AG04450 (cell line): ENCODE results near the gene ZBTB7A. TPM values are rescaled to one million over a fixed set of nuclear protein-coding genes. Genes with fewer than 3 reads are reported as not detected.
A peak's percentile ranks its signal among the peaks of the same experiment; 100 is the strongest.

ENCODE experiments used
- CTCF ChIA-PET: fragments of 300-600, 350-600 bp; formaldehyde crosslinking; extraction: SDS; loops from one replicate; lab custom pipeline; 2022; ENCODE audit warnings: antibody characterized with exemption, inconsistent platforms; lab: Charles Lee
- POLR2A ChIA-PET: fragments of 350-600 bp; formaldehyde crosslinking; extraction: SDS; loops from one replicate; lab custom pipeline; 2021; ENCODE audit warnings: antibody characterized with exemption, inconsistent platforms; lab: Yijun Ruan, JAX
- DNase-seq: peaks from one replicate; pipeline ENCODE4 v3.0.0-alpha.2; 2011; ENCODE audit warnings: low read depth, low spot score
- H3K27ac ChIP-seq: one replicate; pipeline ENCODE4 v1.5.1; 2012; ENCODE audit warnings: low read depth, low read length, control low read depth
- H3K27me3 ChIP-seq: one replicate; pipeline ENCODE4 v1.6.0; 2012; ENCODE audit warnings: low read length; ENCODE audit not compliant: control insufficient read depth, insufficient read depth
- H3K4me3 ChIP-seq: 2 replicates; pipeline ENCODE4 v1.5.1; 2011; ENCODE audit warnings: mild to moderate bottlenecking, low read depth, low read length, control low read depth
- H3K9me3 ChIP-seq: 2 replicates; pipeline ENCODE4 v1.5.1; 2012; ENCODE audit warnings: low read length; ENCODE audit not compliant: control insufficient read depth, insufficient read depth
- polyA plus RNA-seq: library from polyadenylated mRNA; depleted of rRNA; stranded (reverse); fragments of >200 nt; gene quantifications from 2 replicates; pipeline ENCODE4 v1.2.3, GENCODE V29; 2011
- TF ChIP-seq, protein P1 (sequence below): IDR thresholded peaks from 2 replicates; pipeline ENCODE4 v1.5.1; 2011; ENCODE audit warnings: low read depth, low read length, control low read depth, inconsistent platforms

ZBTB7A gene
- polyA plus RNA-seq, 1 experiment: 2.7 TPM

DNA sequence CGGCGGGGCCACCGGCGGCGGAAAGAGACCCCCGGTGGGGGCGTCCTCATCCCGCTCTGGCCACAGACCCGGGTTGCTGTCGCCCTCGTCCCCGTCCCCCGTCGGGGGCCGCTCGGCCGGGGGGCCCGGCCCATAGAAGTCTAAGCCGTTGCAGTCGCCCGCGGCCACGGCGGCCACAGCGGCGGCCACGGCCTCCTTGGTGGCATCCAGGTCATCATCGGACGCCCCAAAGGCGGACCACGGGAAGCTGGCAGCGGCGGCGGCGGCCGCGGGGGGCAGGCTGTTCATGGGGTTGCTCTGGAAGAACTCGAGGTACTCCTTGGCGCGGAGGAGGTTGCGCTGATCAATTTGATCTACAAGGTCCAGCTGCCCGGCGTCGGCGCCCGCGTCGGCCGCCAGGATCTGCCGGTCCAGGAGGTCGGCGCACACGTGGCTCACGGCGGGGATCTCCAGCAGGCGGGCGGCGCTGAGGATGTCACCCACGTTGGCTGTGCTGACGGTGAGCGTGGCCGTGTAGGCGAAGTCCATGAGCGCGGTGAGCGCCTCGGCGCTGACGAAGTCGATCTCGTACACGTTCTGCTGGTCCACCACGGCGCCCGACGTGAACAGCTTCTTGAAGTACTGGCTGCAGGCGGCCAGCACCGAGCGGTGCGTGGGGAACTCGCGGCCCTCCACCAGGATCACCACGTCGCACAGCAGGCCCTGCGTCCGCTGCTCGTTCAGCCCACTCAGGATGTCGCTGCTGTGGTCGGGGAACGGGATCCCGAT lies 12.1 kb downstream of the ZBTB7A start:
- TF ChIP-seq, protein P1, sequence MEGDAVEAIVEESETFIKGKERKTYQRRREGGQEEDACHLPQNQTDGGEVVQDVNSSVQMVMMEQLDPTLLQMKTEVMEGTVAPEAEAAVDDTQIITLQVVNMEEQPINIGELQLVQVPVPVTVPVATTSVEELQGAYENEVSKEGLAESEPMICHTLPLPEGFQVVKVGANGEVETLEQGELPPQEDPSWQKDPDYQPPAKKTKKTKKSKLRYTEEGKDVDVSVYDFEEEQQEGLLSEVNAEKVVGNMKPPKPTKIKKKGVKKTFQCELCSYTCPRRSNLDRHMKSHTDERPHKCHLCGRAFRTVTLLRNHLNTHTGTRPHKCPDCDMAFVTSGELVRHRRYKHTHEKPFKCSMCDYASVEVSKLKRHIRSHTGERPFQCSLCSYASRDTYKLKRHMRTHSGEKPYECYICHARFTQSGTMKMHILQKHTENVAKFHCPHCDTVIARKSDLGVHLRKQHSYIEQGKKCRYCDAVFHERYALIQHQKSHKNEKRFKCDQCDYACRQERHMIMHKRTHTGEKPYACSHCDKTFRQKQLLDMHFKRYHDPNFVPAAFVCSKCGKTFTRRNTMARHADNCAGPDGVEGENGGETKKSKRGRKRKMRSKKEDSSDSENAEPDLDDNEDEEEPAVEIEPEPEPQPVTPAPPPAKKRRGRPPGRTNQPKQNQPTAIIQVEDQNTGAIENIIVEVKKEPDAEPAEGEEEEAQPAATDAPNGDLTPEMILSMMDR: no peak

DNA sequence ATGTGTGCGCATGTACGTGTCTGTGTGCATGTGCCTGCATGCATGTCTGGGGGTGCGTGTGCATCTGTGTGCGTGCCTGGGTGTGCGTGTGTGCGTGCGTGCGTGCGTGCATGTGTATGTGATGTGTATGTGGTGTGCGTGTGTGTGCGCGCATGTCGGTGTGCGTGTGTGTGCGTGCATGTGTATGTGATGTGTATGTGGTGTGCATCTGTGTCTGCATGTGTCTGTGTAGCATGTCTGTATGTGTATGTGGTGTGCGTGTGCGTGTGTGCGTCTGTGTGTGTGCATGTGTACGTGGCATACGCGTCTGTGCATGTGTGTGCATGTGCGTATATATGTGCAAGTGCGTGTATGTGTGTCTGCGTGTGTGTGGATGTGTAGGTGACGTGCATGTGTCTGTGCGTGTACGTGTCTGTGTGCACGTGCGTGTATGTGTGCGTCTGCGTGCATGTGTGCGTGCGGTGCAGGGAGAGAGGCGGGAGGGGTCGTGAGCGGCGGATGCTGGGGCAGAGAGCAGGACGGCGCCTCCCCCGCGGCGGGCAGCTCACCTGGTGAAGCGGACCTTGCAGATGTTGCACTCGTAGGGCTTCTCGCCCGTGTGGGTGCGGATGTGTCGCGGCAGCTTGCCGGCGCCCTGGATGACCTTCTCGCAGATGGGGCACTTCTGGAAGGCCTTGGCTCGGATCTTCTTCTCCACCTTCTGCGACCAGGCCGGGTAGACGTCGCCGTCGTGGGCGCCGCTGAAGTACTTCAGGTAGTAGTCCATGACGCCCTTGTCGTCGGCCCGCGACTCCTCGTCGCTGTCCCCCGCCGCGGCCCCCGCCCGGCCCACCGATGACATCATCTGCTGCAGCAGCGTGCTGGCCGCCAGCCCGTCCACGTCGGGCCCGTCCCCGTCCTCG lies 13.0 kb downstream of the ZBTB7A start:
- no peak overlapping the region for H3K4me3 ChIP-seq
- no peak for DNase-seq

More for the DNA sequence above, 12.1 kb downstream of the ZBTB7A start:
- H3K9me3 ChIP-seq: peaks cover 19% of the 10 kb centered on the region
- no peak overlapping the region for H3K4me3 ChIP-seq
- POLR2A ChIA-PET: no interaction called here
- no peaks in the 10 kb centered on the region for H3K27me3 ChIP-seq
- no peak overlapping the region for H3K27ac ChIP-seq
- CTCF ChIA-PET: no interaction called here
- no peak for DNase-seq

DNA sequence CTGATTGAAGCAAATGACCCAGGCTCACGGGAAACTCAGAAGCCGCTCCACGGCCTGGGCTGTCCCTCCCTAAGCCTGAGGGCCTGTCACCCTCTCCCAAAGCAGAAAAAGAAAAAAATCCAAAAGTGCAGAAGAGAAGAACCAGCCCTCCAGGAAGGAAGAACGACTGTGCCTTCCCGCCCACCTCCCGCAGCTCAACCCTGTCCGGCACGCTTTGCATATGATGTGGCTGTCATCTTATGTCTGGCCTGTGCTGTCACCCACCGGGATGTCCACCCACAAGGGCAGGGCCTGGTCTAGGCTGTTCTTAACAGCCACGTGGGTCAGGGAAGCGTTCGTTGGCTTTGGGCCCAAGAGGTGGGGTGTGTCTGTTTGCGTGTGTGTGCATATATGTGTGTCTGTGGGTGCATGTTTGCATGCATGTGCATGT lies 13.7 kb downstream of the ZBTB7A start:
- DNase-seq: no peak
- Histone ChIP-seq H3K9me3 (peaks cover 17% of the 10 kb centered on the region), H3K27me3 (no peaks in the 10 kb centered on the region), H3K27ac (peak overlapping the region; percentile 39), H3K4me3 (no peak overlapping the region)
- CTCF ChIA-PET: no interaction called here
- POLR2A ChIA-PET: interaction anchor here (0.5 to 1.2 kb wide), 2 partner anchors 13 to 67 kb away, joined by 3 to 4 read pairs; partner anchors contain the start of genes EEF2 and ZBTB7A
- TF ChIP-seq, protein P1: no peak

More for the DNA sequence above, 13.0 kb downstream of the ZBTB7A start:
- ChIA-PET CTCF (no interaction called here), POLR2A (no interaction called here)
- no peaks in the 10 kb centered on the region for H3K27me3 ChIP-seq
- no peak overlapping the region for H3K27ac ChIP-seq
- peaks cover 19% of the 10 kb centered on the region for H3K9me3 ChIP-seq
- TF ChIP-seq, protein P1: no peak

DNA sequence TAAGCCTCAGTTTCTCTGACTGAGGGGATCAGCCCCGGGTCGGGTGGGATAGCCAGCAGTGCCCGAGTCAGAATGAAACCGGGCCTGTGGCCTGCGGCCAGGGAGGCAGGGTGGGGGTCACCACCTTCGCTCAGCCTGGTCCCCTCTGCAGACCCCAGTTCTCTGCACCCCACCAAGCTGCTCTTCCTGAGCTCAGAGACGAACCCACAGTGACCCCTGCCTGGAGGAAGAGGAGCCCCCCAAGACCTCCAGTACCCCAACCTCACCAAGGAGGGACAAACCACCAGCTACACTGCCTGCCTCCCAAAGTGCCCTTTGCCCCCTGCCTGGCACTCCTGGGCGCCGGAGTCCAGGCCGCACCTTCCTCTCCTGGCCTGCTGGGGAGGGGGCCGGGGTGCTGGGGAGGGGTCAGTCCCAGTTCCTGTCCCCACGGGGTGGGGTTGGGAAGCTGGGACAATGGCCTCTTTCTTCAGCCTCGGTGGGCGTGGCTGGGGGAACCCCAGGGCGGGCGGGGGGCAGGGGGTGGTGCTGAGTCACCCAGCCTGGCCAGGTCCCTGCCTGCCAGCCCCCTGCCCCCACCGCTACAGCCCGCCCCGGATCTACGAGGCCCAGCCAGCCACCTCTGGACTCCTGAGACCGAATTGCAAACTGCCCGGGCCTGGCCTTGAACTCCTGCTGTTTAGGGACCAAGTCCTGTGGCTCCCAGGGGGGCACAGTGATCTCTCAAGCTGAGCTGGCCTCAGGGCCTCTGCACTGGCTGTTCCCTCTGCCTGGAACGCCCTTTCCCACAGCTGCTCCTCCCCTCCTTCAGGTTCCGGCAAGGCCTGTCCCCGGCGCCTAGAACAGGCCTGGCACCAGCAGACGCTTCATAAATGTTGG lies 14.3 kb downstream of the ZBTB7A start:
- Histone ChIP-seq H3K27me3 (no peaks in the 10 kb centered on the region), H3K9me3 (peaks cover 13% of the 10 kb centered on the region), H3K27ac (peak overlapping the region; percentile 47), H3K4me3 (no peak overlapping the region)
- POLR2A ChIA-PET: interaction anchor here (0.5 to 1.2 kb wide), 2 partner anchors 14 to 67 kb away, joined by 3 to 4 read pairs; partner anchors contain the start of genes EEF2 and ZBTB7A
- DNase-seq: no peak
- TF ChIP-seq, protein P1: no peak
- CTCF ChIA-PET: interaction anchor here (0.6 kb wide), 1 partner anchor 14 kb away, joined by 3 read pairs; the partner anchor contains the start of gene ZBTB7A
